ENCODE data around the gene SPP1. TPM values are rescaled to one million over a fixed set of nuclear protein-coding genes. Genes with fewer than 3 reads are reported as not detected.

The SPP1 gene
- polyA plus RNA-seq, 1 donor (not counting 4 experiments of a cell fraction or from before 2014, with no cell fraction given) = 0.84 TPM

DNA sequence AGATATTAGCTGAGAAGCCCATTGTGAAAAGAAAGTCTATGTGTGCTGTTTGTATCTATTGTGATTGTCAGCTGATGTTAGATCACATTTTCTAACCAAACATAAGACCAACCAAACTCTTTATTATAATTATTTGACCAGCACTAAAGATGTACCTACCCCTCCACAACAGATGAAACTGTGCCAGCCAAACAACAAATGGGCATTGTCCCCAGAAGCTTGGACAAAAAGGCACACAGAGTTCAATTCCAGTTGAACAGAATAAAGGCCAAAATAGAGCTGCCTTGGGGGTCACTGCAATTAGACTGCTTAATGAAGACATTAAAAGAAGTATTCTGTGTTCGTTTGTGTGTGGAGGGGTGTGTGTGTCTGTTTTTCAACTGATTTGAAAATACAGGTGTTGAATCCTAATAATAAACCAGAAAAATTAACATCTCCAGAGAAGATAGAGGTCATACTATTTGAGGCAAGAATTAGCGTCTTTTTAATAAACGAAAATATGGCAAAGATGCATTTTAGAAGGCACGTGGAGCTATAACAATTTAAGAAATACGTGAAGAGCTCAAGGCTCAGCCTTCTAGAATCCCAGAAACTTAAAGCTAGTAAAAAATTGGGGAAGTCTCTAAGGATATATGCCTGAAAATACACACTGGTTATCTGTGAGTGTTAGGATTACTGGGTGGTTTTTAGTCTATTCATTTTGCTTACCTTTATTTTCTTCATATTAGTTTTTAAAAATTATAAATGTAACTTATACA lies 2.2 kb downstream of the SPP1 start:
- Histone ChIP-seq H4K20me1 (ENCODE audit: control insufficient read depth, extremely low read depth, insufficient read depth, low read length) (no peaks in the 10 kb centered on the region), H3K79me2 (ENCODE audit: control insufficient read depth, insufficient read depth, low read length) (no peaks in the 10 kb centered on the region), H3K9ac (ENCODE audit: control insufficient read depth, extremely low read depth, insufficient read depth, low read length) (no peak overlapping the region), H3K4me2 (ENCODE audit: control insufficient read depth, extremely low read depth, insufficient read depth, low read depth, low read length) (no peak overlapping the region), H3K9me1 (ENCODE audit: control insufficient read depth, extremely low read depth, insufficient read depth, low read length) (no peaks in the 10 kb centered on the region), H3K4me1 (ENCODE audit: control insufficient read depth, extremely low read depth, insufficient read depth, low read length) (peaks cover 18% of the 10 kb centered on the region), H2AFZ (ENCODE audit: control insufficient read depth, low read length) (no peak overlapping the region), H3K27ac (ENCODE audit: control insufficient read depth, insufficient read depth, low read length) (no peak overlapping the region), H3K9me3 (ENCODE audit: control insufficient read depth, low read depth, low read length) (no peaks in the 10 kb centered on the region), H3K36me3 (ENCODE audit: control insufficient read depth in 2 of 2, extremely low read depth in 1 of 2, insufficient read depth in 2 of 2, low read length in 2 of 2) (no peaks in the 10 kb centered on the region), H3K4me3 (ENCODE audit: control insufficient read depth in 2 of 3, extremely low read depth in 1 of 3, insufficient read depth in 2 of 3, low read depth in 1 of 3, low read length in 3 of 3) (no peak overlapping the region), H3K27me3 (ENCODE audit: control insufficient read depth, extremely low read depth, insufficient read depth, low read length) (no peaks in the 10 kb centered on the region)
- TF ChIP-seq, protein P1, sequence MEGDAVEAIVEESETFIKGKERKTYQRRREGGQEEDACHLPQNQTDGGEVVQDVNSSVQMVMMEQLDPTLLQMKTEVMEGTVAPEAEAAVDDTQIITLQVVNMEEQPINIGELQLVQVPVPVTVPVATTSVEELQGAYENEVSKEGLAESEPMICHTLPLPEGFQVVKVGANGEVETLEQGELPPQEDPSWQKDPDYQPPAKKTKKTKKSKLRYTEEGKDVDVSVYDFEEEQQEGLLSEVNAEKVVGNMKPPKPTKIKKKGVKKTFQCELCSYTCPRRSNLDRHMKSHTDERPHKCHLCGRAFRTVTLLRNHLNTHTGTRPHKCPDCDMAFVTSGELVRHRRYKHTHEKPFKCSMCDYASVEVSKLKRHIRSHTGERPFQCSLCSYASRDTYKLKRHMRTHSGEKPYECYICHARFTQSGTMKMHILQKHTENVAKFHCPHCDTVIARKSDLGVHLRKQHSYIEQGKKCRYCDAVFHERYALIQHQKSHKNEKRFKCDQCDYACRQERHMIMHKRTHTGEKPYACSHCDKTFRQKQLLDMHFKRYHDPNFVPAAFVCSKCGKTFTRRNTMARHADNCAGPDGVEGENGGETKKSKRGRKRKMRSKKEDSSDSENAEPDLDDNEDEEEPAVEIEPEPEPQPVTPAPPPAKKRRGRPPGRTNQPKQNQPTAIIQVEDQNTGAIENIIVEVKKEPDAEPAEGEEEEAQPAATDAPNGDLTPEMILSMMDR (optimal IDR thresholded peaks at IDR 0.05 in 1 of 3, IDR thresholded peaks at IDR 0.05 in 1 of 3, conservative IDR thresholded peaks at IDR 0.05 in 1 of 3; ENCODE audit: extremely low read depth in 1 of 3, insufficient read depth in 2 of 3, low read length in 3 of 3) = no peak
- DNase-seq (ENCODE audit: low read depth, low spot score) (no peak), FAIRE-seq (no peak)
- dilution Hi-C loops (cut with MboI; ENCODE audit: extremely low pct_ligation_motif_present, low sequenced_read_pairs) = no loop called here

DNA sequence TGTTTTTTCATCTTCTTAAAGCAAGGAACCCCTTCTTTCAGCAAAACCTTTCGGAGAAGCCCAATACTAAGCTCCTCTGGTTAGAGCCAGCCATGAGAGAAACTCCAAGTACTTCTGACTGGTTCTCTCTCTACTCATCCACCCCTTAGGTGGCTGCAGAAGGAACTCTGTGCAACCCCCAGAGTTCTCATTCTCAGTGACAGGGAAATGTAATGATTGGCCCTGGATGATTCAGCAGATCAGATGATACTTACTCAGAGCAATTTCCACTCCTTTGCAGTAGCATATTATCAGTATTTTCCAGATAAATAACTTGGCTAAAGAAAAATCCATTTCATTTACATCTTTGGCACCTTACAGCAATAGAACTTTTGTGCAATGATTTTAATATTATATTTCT lies 3.2 kb downstream of the SPP1 start:
- Histone ChIP-seq H2AFZ (ENCODE audit: control insufficient read depth, low read length) (no peak overlapping the region), H3K4me3 (ENCODE audit: control insufficient read depth in 2 of 3, extremely low read depth in 1 of 3, insufficient read depth in 2 of 3, low read depth in 1 of 3, low read length in 3 of 3) (no peak overlapping the region), H3K9me1 (ENCODE audit: control insufficient read depth, extremely low read depth, insufficient read depth, low read length) (no peaks in the 10 kb centered on the region), H3K36me3 (ENCODE audit: control insufficient read depth in 2 of 2, extremely low read depth in 1 of 2, insufficient read depth in 2 of 2, low read length in 2 of 2) (no peaks in the 10 kb centered on the region), H3K4me1 (ENCODE audit: control insufficient read depth, extremely low read depth, insufficient read depth, low read length) (peaks cover 10% of the 10 kb centered on the region), H3K27ac (ENCODE audit: control insufficient read depth, insufficient read depth, low read length) (no peak overlapping the region), H3K27me3 (ENCODE audit: control insufficient read depth, extremely low read depth, insufficient read depth, low read length) (no peaks in the 10 kb centered on the region), H4K20me1 (ENCODE audit: control insufficient read depth, extremely low read depth, insufficient read depth, low read length) (no peaks in the 10 kb centered on the region), H3K9ac (ENCODE audit: control insufficient read depth, extremely low read depth, insufficient read depth, low read length) (no peak overlapping the region), H3K79me2 (ENCODE audit: control insufficient read depth, insufficient read depth, low read length) (no peaks in the 10 kb centered on the region), H3K4me2 (ENCODE audit: control insufficient read depth, extremely low read depth, insufficient read depth, low read depth, low read length) (no peak overlapping the region), H3K9me3 (ENCODE audit: control insufficient read depth, low read depth, low read length) (no peaks in the 10 kb centered on the region)
- dilution Hi-C loops (cut with MboI; ENCODE audit: extremely low pct_ligation_motif_present, low sequenced_read_pairs) = no loop called here
- DNase-seq (ENCODE audit: low read depth, low spot score) = no peak
- TF ChIP-seq, protein P1 (optimal IDR thresholded peaks at IDR 0.05 in 1 of 3, IDR thresholded peaks at IDR 0.05 in 1 of 3, conservative IDR thresholded peaks at IDR 0.05 in 1 of 3; ENCODE audit: extremely low read depth in 1 of 3, insufficient read depth in 2 of 3, low read length in 3 of 3) = no peak
- no peak for TF ChIP-seq EZH2 (IDR thresholded peaks at IDR 0.05; ENCODE audit: low read length)
- FAIRE-seq = no peak
